NCI-H1436 treated with DMSO at 0.1 percent for 48 hours (cell line): ENCODE measurements around the gene COIL.

ENCODE experiments used
- DNase-seq: peaks from one replicate; lab custom pipeline; 2025; lab: John Stamatoyannopoulos, UW

The COIL gene

DNA sequence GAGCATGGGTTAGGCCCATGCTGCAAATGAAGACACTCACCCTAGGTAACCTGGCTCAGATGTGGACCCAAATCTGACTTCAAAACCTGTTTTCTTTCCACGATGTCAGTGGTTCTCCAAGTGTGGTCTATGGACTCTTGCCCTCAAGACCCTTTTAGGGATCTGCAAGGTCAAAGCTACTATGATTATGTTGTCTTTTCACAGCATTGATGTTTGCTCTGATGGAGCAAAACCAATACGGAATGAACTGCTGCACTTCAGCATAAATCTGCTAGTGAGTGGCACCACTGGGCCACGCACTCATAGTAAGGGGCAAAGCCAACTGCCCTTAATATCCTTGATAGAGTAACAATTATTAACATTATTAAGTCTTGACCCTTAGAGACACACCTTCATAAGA lies 25.4 kb downstream of the COIL start:
- no peak for DNase-seq

GRCh38 chr17:56934280-56934679 lies 26.6 kb downstream of the COIL start:
- DNase-seq: no peak

GRCh38 chr17:56933868-56934267 lies 27.0 kb downstream of the COIL start:
- no peak for DNase-seq

DNA sequence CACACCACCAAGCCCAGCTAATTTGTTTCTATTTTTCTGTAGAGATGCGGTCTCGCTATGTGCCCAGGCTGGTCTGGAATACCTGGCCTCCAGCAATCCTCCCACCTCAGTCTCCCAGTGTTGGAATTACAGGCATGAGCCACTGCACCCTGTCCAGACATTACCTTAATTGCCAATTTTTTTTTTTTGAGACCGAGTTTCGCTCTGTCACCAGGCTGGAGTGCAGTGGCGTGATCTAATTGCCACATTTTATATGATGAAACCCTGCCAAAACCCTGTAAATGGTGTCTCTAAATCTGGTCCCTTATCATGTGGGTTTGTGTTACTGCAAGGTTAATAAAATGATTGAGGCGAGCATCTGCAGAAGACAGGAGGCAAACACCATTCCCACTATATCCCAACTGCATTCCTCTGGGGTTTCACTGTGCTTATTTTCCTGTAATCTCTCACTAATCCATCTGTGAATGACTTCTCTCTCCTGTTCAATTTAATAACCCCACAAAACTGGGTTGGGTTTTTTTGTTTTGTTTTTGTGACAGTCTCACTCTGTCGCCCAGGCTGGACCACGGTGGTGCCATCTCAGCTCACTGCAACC lies 27.6 kb downstream of the COIL start:
- DNase-seq: no peak

- no peak for DNase-seq
Measured at GRCh38 chr17:56930739-56931337, 30.0 kb downstream of the COIL start.

- DNase-seq: no peak
Measured at GRCh38 chr17:56929362-56929969, 31.4 kb downstream of the COIL start.

GRCh38 chr17:56928586-56928985 lies 32.3 kb downstream of the COIL start:
- no peak for DNase-seq

GRCh38 chr17:56926704-56927103 lies 34.1 kb downstream of the COIL start:
- DNase-seq: no peak

- no peak for DNase-seq
Measured at GRCh38 chr17:56926270-56926669, 34.6 kb downstream of the COIL start.

GRCh38 chr17:56925088-56925487 lies 35.8 kb downstream of the COIL start:
- no peak for DNase-seq

GRCh38 chr17:56919717-56920116 lies 41.1 kb downstream of the COIL start:
- no peak for DNase-seq

GRCh38 chr17:56918916-56919315 lies 41.9 kb downstream of the COIL start:
- DNase-seq: no peak

- DNase-seq: no peak
Measured at GRCh38 chr17:56917559-56918296, 43.1 kb downstream of the COIL start.

- DNase-seq: no peak
Measured at GRCh38 chr17:56914581-56915273, 46.1 kb downstream of the COIL start.

GRCh38 chr17:56913867-56914580 lies 46.8 kb downstream of the COIL start, which contains the start of gene TRIM25:
Gene TRIM25, minus strand, starts transcription at chr17:56914049. Its CDS starts 61 bp downstream, at chr17:56913988.
- peak; percentile 59 for DNase-seq

GRCh38 chr17:56913353-56913866 lies 47.4 kb downstream of the COIL start:
- no peak for DNase-seq

GRCh38 chr17:56913000-56913311 lies 47.9 kb downstream of the COIL start:
- DNase-seq: no peak

GRCh38 chr17:56912105-56912999 lies 48.5 kb downstream of the COIL start:
- no peak for DNase-seq

DNA sequence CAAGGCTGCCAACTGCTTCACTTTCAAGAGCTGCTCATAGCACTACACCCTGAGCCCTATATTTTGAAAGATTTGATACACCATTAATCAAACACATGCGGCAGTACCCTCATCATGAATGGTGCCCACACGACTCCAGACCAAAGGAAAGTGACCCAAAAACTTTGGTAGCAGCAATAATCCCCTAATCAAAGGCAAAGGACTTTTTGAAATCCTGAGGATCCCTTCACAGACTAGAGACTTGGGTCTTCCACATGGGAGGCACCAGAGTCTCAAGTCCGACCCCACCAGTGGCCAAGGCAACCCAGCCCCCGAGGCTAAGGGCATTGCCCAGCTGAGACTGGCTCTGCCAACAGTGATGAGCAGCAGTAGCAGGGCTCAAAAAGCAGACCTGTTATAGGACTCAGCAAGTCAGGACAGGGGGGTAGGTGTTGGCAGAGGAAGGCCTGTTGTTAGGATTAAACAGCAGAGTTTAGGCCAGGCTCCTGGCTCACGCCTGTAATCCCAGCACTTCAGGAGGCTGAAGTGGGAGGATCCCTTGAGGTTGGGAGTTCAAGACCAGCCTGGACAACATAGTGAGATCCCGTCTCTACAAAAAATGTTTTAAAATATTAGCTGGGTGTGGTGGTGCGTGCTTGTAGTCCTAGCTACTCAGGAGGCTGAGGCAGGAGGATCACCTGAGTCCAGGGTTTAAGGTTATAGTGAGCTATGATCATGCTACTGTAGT lies 50.2 kb downstream of the COIL start:
- no peak for DNase-seq
